Spleen (tissue), 13 donors: ENCODE data around the gene ARL6. TPM values are rescaled to one million over a fixed set of nuclear protein-coding genes. Genes with fewer than 3 reads are reported as not detected.

Source experiments
- DNase-seq: peaks from one replicate; pipeline ENCODE4 v3.0.0-alpha.2; 2020
- H3K27ac ChIP-seq, 8 donors: fragments of 200-600 bp; sonication (generic) in 7 of 8; 1 replicate in 4 of 8; 2 replicates in 4 of 8; pipeline versions ENCODE4 v1.5.0 to v1.8.0; 2016 to 2021; ENCODE audit warnings: inconsistent platforms in 4 of 8, mild to moderate bottlenecking in 4 of 8, moderate library complexity in 1 of 8
- H3K27me3 ChIP-seq, 7 donors: fragments of 200-600 bp; sonication (generic) in 6 of 7; replicated peaks in 1 of 7; 1 replicate in 4 of 7; 2 replicates in 3 of 7; pipeline versions ENCODE4 v1.5.0 to v1.8.0; 2016 to 2021; ENCODE audit warnings: inconsistent platforms in 3 of 7, mild to moderate bottlenecking in 1 of 7
- H3K36me3 ChIP-seq, 6 donors: fragments of 200-600 bp; sonication (generic) in 5 of 6; 1 replicate in 4 of 6; 2 replicates in 2 of 6; pipeline versions ENCODE4 v1.5.0 to v1.8.0; 2016 to 2021; ENCODE audit warnings: inconsistent platforms in 2 of 6
- H3K4me1 ChIP-seq, 6 donors: fragments of 200-600 bp; sonication (generic) in 5 of 6; 1 replicate in 3 of 6; 2 replicates in 3 of 6; pipeline versions ENCODE4 v1.5.0 to v1.8.0; 2016 to 2021; ENCODE audit warnings: inconsistent platforms in 3 of 6
- H3K4me3 ChIP-seq, 8 donors: fragments of 200-600 bp; sonication (generic) in 7 of 8; 1 replicate in 4 of 8; 2 replicates in 4 of 8; pipeline versions ENCODE4 v1.5.0 to v1.8.0; 2016 to 2021; ENCODE audit warnings: inconsistent platforms in 4 of 8, mild to moderate bottlenecking in 4 of 8, moderate library complexity in 2 of 8
- H3K9me3 ChIP-seq, 8 donors: fragments of 200-600 bp; sonication (generic) in 7 of 8; 1 replicate in 4 of 8; 2 replicates in 4 of 8; pipeline versions ENCODE4 v1.5.0 to v1.8.0; 2016 to 2021; ENCODE audit warnings: inconsistent platforms in 4 of 8
- POLR2A ChIP-seq, 3 donors: fragments of 450-650 bp; IDR thresholded peaks; one replicate each; pipeline ENCODE4 v1.5.1; 2017; ENCODE audit warnings: antibody characterized with exemption in 3 of 3, mild to moderate bottlenecking in 1 of 3
- POLR2AphosphoS5 ChIP-seq, 3 donors: sonication (generic); formaldehyde crosslinking; IDR thresholded peaks; one replicate each; pipeline ENCODE4 v1.5.1; 2017; ENCODE audit warnings: antibody characterized with exemption in 3 of 3
- WGBS, 5 donors: extraction: QIAGEN DNeasy Blood & Tissue Kit in 3 of 5; methylation state at CpG; one replicate each; pipeline versions ENCODE4 v1.1.5 to v1.1.7; 2013 to 2018; 5-methylcytosine and 5-hydroxymethylcytosine counted together
- intact Hi-C: fragments of 100-400 bp; cut with DNase I; formaldehyde crosslinking; loops from one replicate; pipeline ENCODE4 v1.15.0; 2023; ENCODE audit warnings: low total_unique reads
- long read RNA-seq, 2 donors: transcript quantifications; one replicate each; lab custom pipeline, GENCODE V29; 2026
- polyA plus RNA-seq, 3 donors: library from polyadenylated mRNA; stranded (reverse); fragments of 200-250 nt; gene quantifications; one replicate each; pipeline ENCODE4 v1.2.1, GENCODE V29; 2013
- total RNA-seq, 7 donors: library from RNA; depleted of rRNA in 3 of 7; stranded (reverse); fragments of >200 nt in 3 of 7; fragmentation: NEBNext Ultra II Directional in 4 of 7; extraction: Animal tissue kit (Norgen Biotek cat#: 25700) in 4 of 7; gene quantifications; one replicate each; pipeline versions ENCODE4 v1.1.0 to v1.2.1, GENCODE V29; 2016 to 2021
- TF ChIP-seq, protein P1 (sequence below), 11 experiments: fragments of 200-600 bp in 7 of 11; fragments of 450-650 bp in 4 of 11; sonication (generic) in 4 of 11; IDR thresholded peaks in 8 of 11; conservative IDR thresholded peaks in 3 of 11; 1 replicate in 7 of 11; 2 replicates in 4 of 11; pipeline versions ENCODE4 v1.4.0 to v1.8.0; 2016 to 2021; ENCODE audit warnings: antibody characterized with exemption in 11 of 11, inconsistent platforms in 4 of 11, mild to moderate bottlenecking in 1 of 11
- donor health status: healthy with polysubstance abuse.
- donor health status: DM: no; HTN: no; CAD: no; lungs with moderate emphysema.
- donor health status: DM: no; HTN: no; CAD: no.
- donor health status: Bipolar disorder and iron deficiency.
- donor health status: healthy.
- donor health status: DM: no; HTN: no; CAD: no.
- donor health status: DM: yes; HTN: yes; CAD: no.

ARL6 gene, protein sequence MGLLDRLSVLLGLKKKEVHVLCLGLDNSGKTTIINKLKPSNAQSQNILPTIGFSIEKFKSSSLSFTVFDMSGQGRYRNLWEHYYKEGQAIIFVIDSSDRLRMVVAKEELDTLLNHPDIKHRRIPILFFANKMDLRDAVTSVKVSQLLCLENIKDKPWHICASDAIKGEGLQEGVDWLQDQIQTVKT
- total RNA-seq (1 to 10 TPM; 3.5 to 6.9 (median 5.5) TPM), polyA plus RNA-seq (1 to 10 TPM; 1.3 to 1.8 (median 1.3) TPM)
- long read RNA-seq, donor 1, full-length matches to known transcripts = 1 of 1 reads
- long read RNA-seq, donor 1, partial matches to known transcripts = 0 of 1 reads
- long read RNA-seq, donor 1, other reads (novel, unspliced or antisense) = 0 of 1 reads
- long read RNA-seq, donor 2, full-length matches to known transcripts = 1 of 1 reads
- long read RNA-seq, donor 2, partial matches to known transcripts = 0 of 1 reads
- long read RNA-seq, donor 2, other reads (novel, unspliced or antisense) = 0 of 1 reads

DNA sequence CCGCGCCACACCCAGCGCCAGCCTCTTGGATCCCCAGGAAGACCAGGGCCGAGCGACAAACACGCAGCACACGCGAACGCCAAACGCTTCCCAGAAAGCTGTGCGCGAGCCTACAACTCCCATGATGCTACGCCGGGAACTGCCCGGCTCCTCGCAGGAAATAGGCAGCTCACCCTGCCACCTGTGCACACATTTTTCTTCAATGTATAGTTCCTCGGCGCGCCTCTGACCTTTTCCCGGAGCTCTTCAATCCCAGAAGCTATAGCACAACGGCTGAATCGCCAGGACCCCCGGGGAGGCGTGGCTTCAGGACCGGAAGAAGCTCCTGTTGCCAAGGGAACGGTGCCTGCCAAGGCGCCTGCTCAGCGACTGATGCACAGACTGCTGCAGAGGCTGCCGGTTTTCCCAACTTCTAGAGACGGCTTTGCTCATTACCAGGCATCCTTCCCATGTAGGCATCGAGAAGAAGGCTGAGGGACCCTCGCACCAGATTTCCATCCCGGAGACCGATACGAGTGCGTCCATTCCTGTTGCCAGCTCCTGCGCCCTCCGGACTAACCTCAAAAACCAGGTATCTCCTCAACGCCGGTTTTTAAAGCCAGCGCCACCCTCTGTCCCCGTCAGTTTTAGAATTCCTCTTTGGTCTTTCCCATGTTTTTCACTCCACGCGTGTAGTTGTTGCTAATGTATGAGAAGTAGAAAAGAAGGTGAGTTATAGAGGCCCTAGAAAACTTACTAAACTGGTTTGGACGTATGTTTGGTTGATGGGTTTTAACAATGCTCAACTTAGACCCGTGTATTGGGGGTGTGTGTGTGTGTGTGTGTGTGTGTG lies at the start of gene ARL6:
ARL6 (plus strand) TSS at position 352 of the 832 bp plus-strand sequence. CDS start 3,350 bp downstream, outside the sequence.
- 0 to 1% (median 1%) methylated on average over 30 to 46 of the region's 46 CpGs for WGBS, 5 donors
- Histone ChIP-seq H3K27ac (peak within 1 kb of the TSS; percentile 43 to 87 (median 80)), H3K4me3 (peak within 1 kb of the TSS; percentile 66 to 98 (median 94)), H3K4me1 (peaks cover 9 to 35% (median 15%) of the 10 kb centered on the region in 6 donors), H3K27me3 (no peaks in the 10 kb centered on the region), H3K36me3 (peaks cover 0 to 8% (median 0%) of the 10 kb centered on the region in 6 donors), H3K9me3 (no peaks in the 10 kb centered on the region)
- intact Hi-C loops = no loop called here
- DNase-seq = peak; percentile 93
- no peak for TF ChIP-seq POLR2A (IDR thresholded peaks at IDR 0.05)
- TF ChIP-seq, protein P1, sequence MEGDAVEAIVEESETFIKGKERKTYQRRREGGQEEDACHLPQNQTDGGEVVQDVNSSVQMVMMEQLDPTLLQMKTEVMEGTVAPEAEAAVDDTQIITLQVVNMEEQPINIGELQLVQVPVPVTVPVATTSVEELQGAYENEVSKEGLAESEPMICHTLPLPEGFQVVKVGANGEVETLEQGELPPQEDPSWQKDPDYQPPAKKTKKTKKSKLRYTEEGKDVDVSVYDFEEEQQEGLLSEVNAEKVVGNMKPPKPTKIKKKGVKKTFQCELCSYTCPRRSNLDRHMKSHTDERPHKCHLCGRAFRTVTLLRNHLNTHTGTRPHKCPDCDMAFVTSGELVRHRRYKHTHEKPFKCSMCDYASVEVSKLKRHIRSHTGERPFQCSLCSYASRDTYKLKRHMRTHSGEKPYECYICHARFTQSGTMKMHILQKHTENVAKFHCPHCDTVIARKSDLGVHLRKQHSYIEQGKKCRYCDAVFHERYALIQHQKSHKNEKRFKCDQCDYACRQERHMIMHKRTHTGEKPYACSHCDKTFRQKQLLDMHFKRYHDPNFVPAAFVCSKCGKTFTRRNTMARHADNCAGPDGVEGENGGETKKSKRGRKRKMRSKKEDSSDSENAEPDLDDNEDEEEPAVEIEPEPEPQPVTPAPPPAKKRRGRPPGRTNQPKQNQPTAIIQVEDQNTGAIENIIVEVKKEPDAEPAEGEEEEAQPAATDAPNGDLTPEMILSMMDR (IDR thresholded peaks at IDR 0.05 in 8 of 11, conservative IDR thresholded peaks at IDR 0.05 in 3 of 11) = no peak
- peak; percentile 65 to 82 (median 79) for TF ChIP-seq POLR2AphosphoS5 (IDR thresholded peaks at IDR 0.05)

DNA sequence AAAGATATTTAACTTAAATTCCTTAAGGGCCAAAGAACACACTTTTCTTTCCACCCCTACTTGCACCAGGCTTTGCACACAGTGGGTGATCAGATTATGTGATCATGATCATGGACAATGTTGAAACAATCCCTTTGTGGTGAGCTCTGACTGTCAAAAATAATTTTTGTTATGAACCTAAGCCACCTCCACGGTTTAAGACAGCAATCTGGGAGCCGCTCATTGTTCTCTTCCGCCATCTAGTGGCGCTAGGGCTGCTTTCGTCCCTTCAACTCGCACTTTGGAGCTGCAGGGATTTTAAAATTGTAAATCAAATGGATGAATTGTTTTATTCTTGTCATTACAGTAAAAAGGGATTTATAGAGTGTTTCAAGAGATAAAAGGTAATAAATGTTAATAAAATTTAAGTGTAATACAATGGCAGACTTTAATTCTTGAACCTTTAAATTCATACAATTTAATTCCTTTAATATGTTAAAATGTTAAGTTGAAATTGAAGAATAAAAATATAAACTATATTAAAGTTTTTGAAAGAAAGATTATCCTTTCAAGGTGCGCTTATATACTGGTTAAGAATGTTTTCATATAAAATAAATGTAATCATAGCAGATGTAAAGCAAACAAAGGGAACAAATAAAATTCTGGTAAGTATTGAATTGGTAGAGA lies 45.3 kb upstream of the ARL6 start:
- H3K9me3 ChIP-seq = no peaks in the 10 kb centered on the region
- DNase-seq = no peak
- intact Hi-C loops = no loop called here
- no peaks in the 10 kb centered on the region for H3K36me3 ChIP-seq
- peak overlapping the region in 1 of 8 donors; percentile 41 for H3K4me3 ChIP-seq
- peaks cover 0 to 3% (median 0%) of the 10 kb centered on the region in 6 donors for H3K4me1 ChIP-seq
- no peak overlapping the region for H3K27ac ChIP-seq
- TF ChIP-seq POLR2AphosphoS5 (IDR thresholded peaks at IDR 0.05) (no peak), POLR2A (IDR thresholded peaks at IDR 0.05) (no peak)
- TF ChIP-seq, protein P1 (IDR thresholded peaks at IDR 0.05 in 8 of 11, conservative IDR thresholded peaks at IDR 0.05 in 3 of 11) = peak in 10 of 11 experiments; percentile 35 to 83 (median 76)
- H3K27me3 ChIP-seq = peaks cover 0 to 4% (median 0%) of the 10 kb centered on the region in 7 donors
- WGBS, 5 donors = 2 to 4% (median 3%) methylated on average over 7 of the region's 7 CpGs

DNA sequence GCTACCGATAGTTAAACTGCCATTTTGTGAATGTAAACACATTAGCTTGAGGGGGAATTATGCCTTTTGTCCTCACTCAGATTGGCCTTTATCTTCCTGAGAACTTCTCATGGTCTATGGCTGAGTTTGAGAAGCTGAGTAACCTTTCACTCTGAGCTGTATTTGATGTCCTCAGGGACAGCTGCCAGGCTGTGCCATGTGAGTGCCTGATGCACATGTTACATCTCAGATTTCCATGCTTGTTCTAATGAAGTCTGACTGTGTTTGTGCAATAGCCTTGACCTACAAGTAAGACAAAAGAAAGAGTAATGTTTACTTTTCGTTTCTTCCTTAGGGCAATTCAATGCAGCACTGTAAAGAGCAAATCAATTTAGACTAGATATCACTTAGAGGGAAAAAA lies 44.1 kb upstream of the ARL6 start:
- Histone ChIP-seq H3K27ac (no peak overlapping the region), H3K9me3 (no peaks in the 10 kb centered on the region), H3K4me1 (peaks cover 0 to 3% (median 0%) of the 10 kb centered on the region in 6 donors), H3K27me3 (peaks cover 0 to 11% (median 0%) of the 10 kb centered on the region in 7 donors), H3K4me3 (no peak overlapping the region), H3K36me3 (no peaks in the 10 kb centered on the region)
- WGBS, 5 donors = 62 to 77% (median 74%) methylated on average over 2 of the region's 2 CpGs
- intact Hi-C loops = no loop called here
- TF ChIP-seq POLR2AphosphoS5 (IDR thresholded peaks at IDR 0.05) = no peak
- no peak for TF ChIP-seq POLR2A (IDR thresholded peaks at IDR 0.05)
- TF ChIP-seq, protein P1 (IDR thresholded peaks at IDR 0.05 in 8 of 11, conservative IDR thresholded peaks at IDR 0.05 in 3 of 11) = no peak
- no peak for DNase-seq
